Measurements from ENCODE around the gene COL1A1. TPM values are rescaled to one million over a fixed set of nuclear protein-coding genes. Genes with fewer than 3 reads are reported as not detected.

Gene COL1A1
- 0.03 TPM in 2 replicates for total RNA-seq (2014; rRNA removed; shearing (Covaris generic))
- polyA plus RNA-seq (2015; cell fraction: cytosol; rRNA removed), result 1.8 and 2.2 TPM in 2 replicates
- 0.33 and 4.0 TPM in 2 replicates for polyA plus RNA-seq (2015; cell fraction: nucleus; rRNA removed)

- in situ Hi-C loops (cut with HindIII; ENCODE audit: low pct_unique_long_range_greater_than_20kb, low sequenced_read_pairs), result no loop called here
- no peak for DNase-seq (ENCODE audit: low read depth, low spot score)
Observed at GRCh38 chr17:50201276-50201854, at the start of gene COL1A1. Gene COL1A1 (minus strand): TSS chr17:50201631. CDS start chr17:50201513, 118 bp downstream.

GRCh38 chr17:50248255-50248654, 46.8 kb upstream of the COL1A1 start:
- in situ Hi-C loops (cut with HindIII; ENCODE audit: low pct_unique_long_range_greater_than_20kb, low sequenced_read_pairs), result no loop called here
- no peak for DNase-seq (ENCODE audit: low read depth, low spot score)

DNA sequence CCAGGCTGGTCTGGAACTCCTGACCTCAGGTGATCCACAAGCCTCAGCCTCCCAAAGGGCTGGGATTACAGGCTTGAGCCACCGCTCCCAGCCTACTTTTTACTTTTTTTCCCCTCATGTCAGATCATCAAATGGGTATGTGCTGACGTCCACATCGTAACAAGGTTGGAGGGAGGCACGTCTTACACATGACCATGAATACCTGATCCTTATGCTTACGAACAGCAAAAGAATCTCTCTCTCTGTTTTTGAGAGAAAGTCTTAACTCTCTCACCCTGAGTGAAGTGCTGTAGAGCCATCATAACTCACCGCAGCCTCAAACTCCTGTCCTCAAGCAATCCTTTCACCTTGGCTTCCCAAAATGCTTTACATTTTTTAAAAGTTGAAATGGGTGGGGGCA, 43.3 kb upstream of the COL1A1 start:
- no peak for DNase-seq (ENCODE audit: low read depth, low spot score)
- in situ Hi-C loops (cut with HindIII; ENCODE audit: low pct_unique_long_range_greater_than_20kb, low sequenced_read_pairs), result no loop called here

GRCh38 chr17:50241431-50241830, 40.0 kb upstream of the COL1A1 start:
- no peak for DNase-seq (ENCODE audit: low read depth, low spot score)
- in situ Hi-C loops (cut with HindIII; ENCODE audit: low pct_unique_long_range_greater_than_20kb, low sequenced_read_pairs), result no loop called here

DNA sequence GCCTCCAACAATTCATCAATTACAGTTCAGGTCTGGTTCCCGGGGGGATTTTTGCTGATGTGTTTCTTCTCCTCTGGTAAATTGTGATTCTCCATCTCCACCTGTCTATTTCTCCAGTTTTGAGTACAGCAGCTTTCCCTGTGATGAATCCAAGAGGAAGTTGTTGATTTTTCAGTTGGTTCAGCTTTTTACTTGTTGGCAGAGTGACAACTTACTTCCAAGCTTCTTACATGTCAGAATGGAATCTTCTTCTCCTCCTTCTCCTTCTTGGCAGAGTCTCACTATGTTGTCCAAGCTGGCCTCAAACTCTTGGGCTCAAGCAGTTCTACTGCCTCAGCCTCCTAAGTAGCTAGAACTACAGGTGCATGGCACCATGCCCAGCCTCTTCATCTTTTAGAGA, 39.4 kb upstream of the COL1A1 start:
- DNase-seq (ENCODE audit: low read depth, low spot score), result no peak
- in situ Hi-C loops (cut with HindIII; ENCODE audit: low pct_unique_long_range_greater_than_20kb, low sequenced_read_pairs), result no loop called here

DNA sequence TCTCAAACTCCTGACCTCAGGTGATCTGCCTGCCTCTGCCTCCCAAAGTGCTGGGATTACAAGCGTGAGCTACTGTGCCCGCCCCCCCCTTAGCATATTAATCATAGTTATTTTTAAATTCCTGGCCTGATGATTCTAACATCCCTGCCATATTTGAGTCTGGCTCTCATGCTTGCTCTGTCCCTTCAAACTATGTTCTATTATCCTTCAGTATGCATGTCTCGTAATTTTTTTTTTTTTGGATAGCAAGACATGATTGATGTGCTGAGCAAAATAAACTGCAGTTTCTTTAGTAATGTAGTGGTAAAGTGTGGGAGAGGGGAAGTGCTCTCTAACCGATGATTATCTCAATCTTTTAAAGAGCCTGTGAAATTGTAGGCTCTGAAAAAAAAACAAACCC, 38.5 kb upstream of the COL1A1 start:
- DNase-seq (ENCODE audit: low read depth, low spot score), result no peak
- in situ Hi-C loops (cut with HindIII; ENCODE audit: low pct_unique_long_range_greater_than_20kb, low sequenced_read_pairs), result no loop called here

DNA sequence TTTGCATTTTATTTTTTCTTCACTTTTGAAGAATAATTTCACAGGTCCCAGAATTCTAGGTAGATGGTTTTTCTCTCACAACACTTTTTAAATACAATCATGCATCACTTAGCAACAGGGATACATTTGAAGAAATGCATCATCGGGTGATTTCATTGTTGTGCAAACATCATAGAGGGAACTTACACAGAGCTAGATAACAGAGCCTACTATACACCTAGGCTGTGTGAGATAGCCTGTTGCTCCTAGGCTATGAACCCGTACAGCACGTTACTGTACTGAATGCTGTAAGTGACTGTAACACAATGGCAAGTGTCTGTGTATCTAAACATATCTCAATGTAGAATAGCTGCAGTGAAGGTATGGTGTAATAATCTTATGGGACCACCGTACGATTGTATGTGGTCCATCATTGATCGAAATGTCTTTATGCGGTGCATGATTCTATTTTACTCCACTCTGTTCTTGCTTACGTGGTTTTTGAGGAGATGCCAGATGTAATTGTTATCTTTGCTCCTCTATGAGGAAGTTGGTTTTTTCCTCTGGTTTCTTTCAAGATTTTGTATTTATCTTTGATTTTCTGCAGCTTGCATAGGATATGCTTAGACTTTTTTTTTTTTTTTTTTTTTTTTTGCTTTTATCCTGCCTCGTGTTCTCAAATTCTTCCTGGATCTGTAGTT, 37.3 kb upstream of the COL1A1 start:
- no peak for DNase-seq (ENCODE audit: low read depth, low spot score)
- in situ Hi-C loops (cut with HindIII; ENCODE audit: low pct_unique_long_range_greater_than_20kb, low sequenced_read_pairs), result no loop called here

GRCh38 chr17:50237901-50238300, 36.5 kb upstream of the COL1A1 start:
- in situ Hi-C loops (cut with HindIII; ENCODE audit: low pct_unique_long_range_greater_than_20kb, low sequenced_read_pairs), result no loop called here

DNA sequence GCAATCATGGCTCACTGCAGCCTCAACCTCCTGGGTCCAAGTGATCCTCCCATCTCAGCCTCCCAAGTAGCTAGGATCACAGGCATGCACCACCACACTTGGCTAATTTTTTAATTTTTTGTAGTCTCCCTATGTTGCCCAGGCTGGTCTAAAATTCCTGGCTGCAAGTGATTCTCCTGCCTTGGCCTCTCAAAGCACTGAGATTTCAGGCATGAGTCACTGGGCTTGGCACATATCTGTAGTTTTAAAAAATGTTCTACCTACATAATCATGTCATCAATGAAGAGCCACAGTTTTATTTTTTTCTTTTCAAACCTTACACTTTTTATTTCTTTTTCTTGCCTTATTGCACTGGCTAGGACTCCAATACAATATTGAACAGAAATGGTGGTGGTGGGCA, 33.1 kb upstream of the COL1A1 start:
- in situ Hi-C loops (cut with HindIII; ENCODE audit: low pct_unique_long_range_greater_than_20kb, low sequenced_read_pairs), result no loop called here
- DNase-seq (ENCODE audit: low read depth, low spot score), result no peak

More at GRCh38 chr17:50237901-50238300, 36.5 kb upstream of the COL1A1 start:
- no peak for DNase-seq (ENCODE audit: low read depth, low spot score)

DNA sequence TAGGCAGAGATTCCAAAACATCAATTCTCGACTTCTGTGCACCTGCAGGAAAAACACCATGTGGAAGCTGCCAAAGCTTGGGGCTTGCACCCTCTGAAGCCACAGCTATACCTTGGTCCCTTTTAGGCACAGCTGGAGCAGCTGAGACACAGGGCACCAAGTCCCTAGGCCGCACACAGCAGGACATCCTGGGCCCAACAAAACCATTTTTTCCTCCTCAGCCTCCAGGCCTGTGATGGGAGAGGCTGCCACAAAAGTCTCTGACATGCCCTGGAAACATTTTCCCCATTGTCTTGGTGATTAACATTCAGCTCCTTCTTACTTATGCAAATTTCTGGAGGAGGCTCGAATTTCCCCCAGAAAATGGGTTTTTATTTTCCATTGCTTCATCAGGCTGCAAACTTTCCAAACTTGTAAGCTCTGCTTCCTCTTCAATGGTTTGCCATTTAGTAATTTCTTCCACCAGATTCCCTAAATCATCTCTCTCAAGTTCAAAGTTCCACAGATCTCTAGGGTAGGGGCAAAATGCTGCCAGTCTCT, 24.3 kb upstream of the COL1A1 start:
- in situ Hi-C loops (cut with HindIII; ENCODE audit: low pct_unique_long_range_greater_than_20kb, low sequenced_read_pairs), result no loop called here
- DNase-seq (ENCODE audit: low read depth, low spot score), result no peak

DNA sequence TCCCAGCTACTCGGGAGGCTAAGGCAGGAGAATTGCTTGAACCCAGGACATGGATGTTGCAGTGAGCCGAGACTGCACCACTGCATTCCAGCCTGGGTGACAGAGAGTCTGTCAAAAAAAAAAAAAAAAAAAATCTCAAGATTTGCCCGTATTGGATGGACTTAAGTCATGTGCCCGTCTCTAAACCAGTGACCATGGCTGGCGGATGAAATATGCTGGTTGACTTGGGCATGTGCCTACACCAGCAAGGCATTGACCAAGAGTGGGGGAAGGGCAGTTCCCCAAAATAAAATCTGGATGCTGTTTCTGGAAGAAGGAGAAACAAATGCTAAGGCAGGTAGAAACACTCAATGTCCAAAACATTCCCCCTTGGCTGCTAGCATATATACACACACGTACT, 21.5 kb upstream of the COL1A1 start:
- no peak for DNase-seq (ENCODE audit: low read depth, low spot score)
- in situ Hi-C loops (cut with HindIII; ENCODE audit: low pct_unique_long_range_greater_than_20kb, low sequenced_read_pairs), result no loop called here

- in situ Hi-C loops (cut with HindIII; ENCODE audit: low pct_unique_long_range_greater_than_20kb, low sequenced_read_pairs), result no loop called here
- DNase-seq (ENCODE audit: low read depth, low spot score), result no peak
Observed at GRCh38 chr17:50221864-50222545, 20.6 kb upstream of the COL1A1 start.

DNA sequence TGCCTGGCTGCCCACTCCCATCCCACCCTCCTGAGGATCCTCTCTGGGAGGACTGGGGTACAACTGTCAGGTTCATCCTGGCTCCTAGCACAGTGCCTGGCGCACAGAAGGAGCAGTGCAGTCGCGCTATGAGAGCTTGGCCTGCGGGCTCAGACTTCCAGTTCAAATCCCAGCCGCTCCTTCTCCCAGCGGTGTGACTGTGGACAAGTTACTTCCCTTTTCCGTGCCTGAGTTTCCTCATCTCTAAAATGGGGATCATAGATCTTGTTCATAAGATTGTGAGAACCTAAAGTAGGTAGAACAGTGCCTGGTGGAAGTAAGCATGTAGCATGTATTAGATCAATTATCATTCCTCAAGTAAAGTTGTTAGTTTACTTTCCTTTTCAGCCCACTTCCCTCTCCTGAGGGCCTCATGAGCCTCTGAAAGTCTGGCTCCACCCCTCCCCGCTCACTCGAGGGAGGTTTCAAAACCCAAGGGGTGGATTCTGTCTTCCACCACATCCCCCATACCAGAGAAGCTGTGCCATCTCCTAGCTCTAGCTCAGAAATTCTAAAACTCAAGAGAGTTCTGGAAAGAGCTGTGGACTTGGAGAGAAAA, 19.9 kb upstream of the COL1A1 start:
- in situ Hi-C loops (cut with HindIII; ENCODE audit: low pct_unique_long_range_greater_than_20kb, low sequenced_read_pairs), result no loop called here
- no peak for DNase-seq (ENCODE audit: low read depth, low spot score)

GRCh38 chr17:50220811-50221210, 19.4 kb upstream of the COL1A1 start:
- in situ Hi-C loops (cut with HindIII; ENCODE audit: low pct_unique_long_range_greater_than_20kb, low sequenced_read_pairs), result no loop called here
- DNase-seq (ENCODE audit: low read depth, low spot score), result no peak

DNA sequence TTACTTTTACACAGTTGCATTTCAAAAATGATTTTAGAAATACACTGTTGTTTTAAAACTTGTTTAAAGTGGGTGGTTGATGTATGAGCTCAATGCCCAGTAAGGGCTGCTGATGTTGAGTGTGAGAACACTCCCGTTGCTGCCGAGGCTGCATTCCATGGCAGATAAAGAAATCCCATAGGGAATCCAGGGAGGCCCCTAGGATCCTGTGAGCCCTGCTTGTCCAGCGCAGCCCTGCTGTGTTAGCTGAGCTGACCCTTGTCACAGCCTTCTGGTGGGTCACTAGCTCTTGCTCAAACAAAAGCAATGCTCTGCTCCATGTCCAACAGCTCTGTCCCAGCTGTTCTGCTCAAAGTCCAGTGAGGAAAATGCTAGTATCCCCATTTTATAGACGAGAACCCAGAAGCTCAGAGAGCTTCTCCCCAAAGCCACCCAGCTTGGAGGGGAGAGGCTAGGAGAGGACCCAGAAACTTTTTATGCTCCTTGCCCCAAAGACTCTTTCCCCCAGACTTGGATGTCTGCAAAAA, 18.6 kb upstream of the COL1A1 start:
- in situ Hi-C loops (cut with HindIII; ENCODE audit: low pct_unique_long_range_greater_than_20kb, low sequenced_read_pairs), result no loop called here

DNA sequence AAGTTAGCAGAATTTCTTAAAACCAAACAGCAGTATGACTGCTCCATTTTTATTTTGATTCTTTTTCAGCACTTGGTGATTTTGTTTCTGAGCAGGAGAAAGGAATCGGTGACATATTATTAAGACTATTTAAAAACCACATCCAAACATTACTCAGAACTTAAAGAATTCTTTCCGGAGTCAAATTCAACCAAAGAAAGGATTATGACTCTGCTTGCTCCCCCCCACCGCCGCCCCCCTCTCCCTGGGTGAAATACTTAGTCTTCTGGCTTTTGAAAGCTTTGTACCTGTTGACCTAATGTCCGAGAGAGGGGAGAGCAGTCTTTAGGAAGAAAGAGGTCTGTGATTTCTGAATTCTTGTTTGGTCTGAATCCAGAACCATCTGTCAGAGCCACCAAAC, 17.9 kb upstream of the COL1A1 start:
- no peak for DNase-seq (ENCODE audit: low read depth, low spot score)
- in situ Hi-C loops (cut with HindIII; ENCODE audit: low pct_unique_long_range_greater_than_20kb, low sequenced_read_pairs), result no loop called here

More for the DNA sequence above, 18.6 kb upstream of the COL1A1 start:
- no peak for DNase-seq (ENCODE audit: low read depth, low spot score)

DNA sequence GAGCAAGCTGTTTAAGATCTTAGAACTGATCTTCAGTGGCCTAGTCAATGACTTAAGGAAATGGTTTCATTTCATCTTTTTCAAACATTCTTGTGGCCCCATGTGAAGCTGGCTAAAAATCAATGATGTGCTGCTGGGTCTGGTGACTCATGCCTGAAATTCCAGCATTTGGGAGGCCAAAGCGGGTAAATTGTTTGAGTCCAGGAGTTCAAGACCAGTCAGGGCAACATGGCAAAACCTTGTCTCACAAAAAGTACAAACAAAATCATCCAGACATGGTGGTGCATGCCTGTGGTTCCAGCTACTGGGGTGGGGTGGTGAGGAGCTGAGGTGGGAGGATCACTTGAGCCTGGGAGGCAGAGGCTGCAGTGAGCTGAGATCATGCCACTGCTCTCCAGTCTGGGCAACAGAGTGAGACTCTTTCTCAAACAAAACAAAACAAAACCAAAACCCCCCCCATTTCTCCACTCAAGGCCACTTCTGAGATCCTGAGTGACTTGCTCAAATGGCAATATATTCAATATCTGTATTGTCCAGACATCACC, 17.4 kb upstream of the COL1A1 start:
- in situ Hi-C loops (cut with HindIII; ENCODE audit: low pct_unique_long_range_greater_than_20kb, low sequenced_read_pairs), result no loop called here
- DNase-seq (ENCODE audit: low read depth, low spot score), result peak; percentile 32

All from SK-MEL-5 (cell line).